ENCODE results near the gene HOXC11. TPM values are rescaled to one million over a fixed set of nuclear protein-coding genes. Genes with fewer than 3 reads are reported as not detected.

Gene HOXC11
- total and polyA plus RNA-seq, 2 experiments from 2014 or later = not detected

DNA sequence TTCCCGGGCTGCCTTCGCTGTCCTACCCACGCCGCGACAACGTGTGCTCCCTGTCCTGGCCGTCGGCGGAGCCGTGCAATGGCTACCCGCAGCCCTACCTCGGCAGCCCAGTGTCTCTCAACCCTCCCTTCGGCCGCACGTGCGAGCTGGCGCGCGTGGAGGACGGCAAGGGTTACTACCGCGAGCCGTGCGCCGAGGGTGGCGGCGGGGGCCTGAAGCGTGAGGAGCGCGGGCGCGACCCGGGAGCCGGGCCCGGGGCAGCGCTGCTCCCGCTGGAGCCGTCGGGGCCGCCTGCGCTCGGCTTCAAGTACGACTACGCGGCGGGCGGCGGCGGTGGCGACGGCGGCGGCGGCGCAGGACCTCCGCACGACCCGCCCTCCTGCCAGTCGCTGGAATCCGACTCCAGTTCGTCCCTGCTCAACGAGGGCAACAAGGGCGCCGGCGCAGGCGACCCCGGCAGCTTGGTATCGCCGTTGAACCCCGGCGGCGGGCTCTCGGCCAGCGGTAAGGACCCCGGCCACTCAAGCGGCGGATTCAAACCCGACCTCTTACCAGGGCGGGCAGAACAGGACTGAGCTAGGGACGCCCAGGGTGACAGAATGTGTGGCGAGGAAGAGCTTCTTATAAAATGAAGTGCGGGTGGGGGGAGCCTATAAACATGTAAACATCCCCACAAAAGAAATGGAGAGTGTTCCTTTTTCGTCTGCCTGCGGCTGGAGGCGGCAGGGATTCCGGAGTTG is 17.7 kb upstream of the HOXC11 start:
- peaks cover 6% of the 10 kb centered on the region for H3K9me3 Mint-ChIP-seq
- peaks cover 98% of the 10 kb centered on the region for H3K27me3 Mint-ChIP-seq (ENCODE audit: insufficient read depth, low read depth, poor library complexity)
- no peak overlapping the region for H3K4me3 Mint-ChIP-seq
- Histone ChIP-seq H3K79me2 (replicated peaks; ENCODE audit: insufficient read depth) (no peaks in the 10 kb centered on the region), H3K27ac (ENCODE audit: low read depth) (no peak overlapping the region), H2AFZ (no peak overlapping the region), H3K9me2 (ENCODE audit: insufficient read depth) (no peaks in the 10 kb centered on the region), H3K4me1 (ENCODE audit: insufficient read depth) (peaks cover 19% of the 10 kb centered on the region), H4K20me1 (replicated peaks; ENCODE audit: insufficient read depth) (peaks cover 53% of the 10 kb centered on the region), H3K36me3 (ENCODE audit: insufficient read depth) (no peaks in the 10 kb centered on the region; the same call in 1 of the 2 replicates), H3K27me3 (ENCODE audit: insufficient read depth) (peaks cover 100% of the 10 kb centered on the region), H3K4me2 (peak overlapping the region; percentile 43; the same call in 1 of the 2 replicates), H3F3A (replicated peaks; ENCODE audit: low read depth) (peaks cover 58% of the 10 kb centered on the region), H3K4me3 (peak overlapping the region; percentile 35; the same call in 1 of the 2 replicates)
- peak; percentile 3; the same call in 2 of the 3 replicates for ATAC-seq
- DNase-seq (ENCODE audit: low spot score) = peak; percentile 50
- H3K36me3 Mint-ChIP-seq (ENCODE audit: low read depth) = peaks cover 3% of the 10 kb centered on the region; the same call in 1 of the 3 replicates
- peaks cover 27% of the 10 kb centered on the region for H3K4me1 Mint-ChIP-seq
- TF ChIP-seq EZH2phosphoT487 (IDR thresholded peaks at IDR 0.05; ENCODE audit: unreplicated experiment) = peak; percentile 98
- peak; percentile 97 for TF ChIP-seq EZH2 (IDR thresholded peaks at IDR 0.05; ENCODE audit: low read depth, unreplicated experiment)
- TF ChIP-seq, protein P1, sequence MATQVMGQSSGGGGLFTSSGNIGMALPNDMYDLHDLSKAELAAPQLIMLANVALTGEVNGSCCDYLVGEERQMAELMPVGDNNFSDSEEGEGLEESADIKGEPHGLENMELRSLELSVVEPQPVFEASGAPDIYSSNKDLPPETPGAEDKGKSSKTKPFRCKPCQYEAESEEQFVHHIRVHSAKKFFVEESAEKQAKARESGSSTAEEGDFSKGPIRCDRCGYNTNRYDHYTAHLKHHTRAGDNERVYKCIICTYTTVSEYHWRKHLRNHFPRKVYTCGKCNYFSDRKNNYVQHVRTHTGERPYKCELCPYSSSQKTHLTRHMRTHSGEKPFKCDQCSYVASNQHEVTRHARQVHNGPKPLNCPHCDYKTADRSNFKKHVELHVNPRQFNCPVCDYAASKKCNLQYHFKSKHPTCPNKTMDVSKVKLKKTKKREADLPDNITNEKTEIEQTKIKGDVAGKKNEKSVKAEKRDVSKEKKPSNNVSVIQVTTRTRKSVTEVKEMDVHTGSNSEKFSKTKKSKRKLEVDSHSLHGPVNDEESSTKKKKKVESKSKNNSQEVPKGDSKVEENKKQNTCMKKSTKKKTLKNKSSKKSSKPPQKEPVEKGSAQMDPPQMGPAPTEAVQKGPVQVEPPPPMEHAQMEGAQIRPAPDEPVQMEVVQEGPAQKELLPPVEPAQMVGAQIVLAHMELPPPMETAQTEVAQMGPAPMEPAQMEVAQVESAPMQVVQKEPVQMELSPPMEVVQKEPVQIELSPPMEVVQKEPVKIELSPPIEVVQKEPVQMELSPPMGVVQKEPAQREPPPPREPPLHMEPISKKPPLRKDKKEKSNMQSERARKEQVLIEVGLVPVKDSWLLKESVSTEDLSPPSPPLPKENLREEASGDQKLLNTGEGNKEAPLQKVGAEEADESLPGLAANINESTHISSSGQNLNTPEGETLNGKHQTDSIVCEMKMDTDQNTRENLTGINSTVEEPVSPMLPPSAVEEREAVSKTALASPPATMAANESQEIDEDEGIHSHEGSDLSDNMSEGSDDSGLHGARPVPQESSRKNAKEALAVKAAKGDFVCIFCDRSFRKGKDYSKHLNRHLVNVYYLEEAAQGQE (IDR thresholded peaks at IDR 0.05; ENCODE audit: unreplicated experiment) = no peak
- no peak overlapping the region for H3K27ac Mint-ChIP-seq

DNA sequence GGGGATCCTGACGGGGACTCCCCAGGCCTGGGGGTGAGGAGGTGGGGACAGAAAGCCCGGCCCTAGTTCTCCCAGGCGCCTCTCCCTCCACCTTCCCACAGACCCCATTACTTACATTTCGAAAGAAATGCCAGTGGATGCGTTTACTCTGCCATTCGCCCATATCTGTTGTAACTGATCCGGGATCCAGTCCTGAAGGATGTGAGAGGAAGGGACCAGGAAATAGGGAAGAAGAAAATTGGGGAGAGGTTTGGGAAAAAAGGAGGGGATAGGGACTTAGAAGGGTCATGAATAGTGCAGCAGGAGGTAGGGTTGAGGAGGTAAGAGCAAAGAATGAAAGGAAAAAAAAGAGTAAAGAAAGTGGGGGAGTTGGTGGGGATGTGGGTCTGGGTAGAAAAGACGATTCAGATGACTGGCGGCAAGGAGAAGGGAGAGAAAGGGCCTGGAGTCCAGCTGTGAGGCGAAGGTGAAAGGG is 17.1 kb upstream of the HOXC11 start:
- peak overlapping the region; percentile 43 for H3K4me2 ChIP-seq
- peaks cover 100% of the 10 kb centered on the region for H3K27me3 ChIP-seq (ENCODE audit: insufficient read depth)
- peaks cover 27% of the 10 kb centered on the region for H3K4me1 Mint-ChIP-seq
- no peak overlapping the region for H2AFZ ChIP-seq
- H3K9me3 Mint-ChIP-seq = peaks cover 6% of the 10 kb centered on the region
- no peaks in the 10 kb centered on the region for H3K9me2 ChIP-seq (ENCODE audit: insufficient read depth)
- H3K79me2 ChIP-seq (replicated peaks; ENCODE audit: insufficient read depth) = no peaks in the 10 kb centered on the region
- H3K36me3 Mint-ChIP-seq (ENCODE audit: low read depth) = peaks cover 3% of the 10 kb centered on the region; the same call in 1 of the 3 replicates
- DNase-seq (ENCODE audit: low spot score) (no peak), ATAC-seq (no peak)
- H3K4me3 ChIP-seq = peak overlapping the region; percentile 35; the same call in 1 of the 2 replicates
- H3F3A ChIP-seq (replicated peaks; ENCODE audit: low read depth) = peaks cover 55% of the 10 kb centered on the region
- no peaks in the 10 kb centered on the region; the same call in 1 of the 2 replicates for H3K36me3 ChIP-seq (ENCODE audit: insufficient read depth)
- no peak overlapping the region for H3K27ac ChIP-seq (ENCODE audit: low read depth)
- peaks cover 52% of the 10 kb centered on the region for H4K20me1 ChIP-seq (replicated peaks; ENCODE audit: insufficient read depth)
- no peak overlapping the region; the same call in 2 of the 3 replicates for H3K4me3 Mint-ChIP-seq
- peaks cover 98% of the 10 kb centered on the region for H3K27me3 Mint-ChIP-seq (ENCODE audit: insufficient read depth, low read depth, poor library complexity)
- peaks cover 13% of the 10 kb centered on the region for H3K4me1 ChIP-seq (ENCODE audit: insufficient read depth)
- no peak overlapping the region for H3K27ac Mint-ChIP-seq
- TF ChIP-seq NANOG (IDR thresholded peaks at IDR 0.05; ENCODE audit: borderline replicate concordance) (no peak), ZNF331 (CRISPR knock-in tag; IDR thresholded peaks at IDR 0.05; ENCODE audit: low read depth) (no peak), STAT1 (IDR thresholded peaks at IDR 0.05; ENCODE audit: unreplicated experiment) (no peak), ZNF114 (CRISPR knock-in tag; IDR thresholded peaks at IDR 0.05) (no peak), POLR2AphosphoS5 (IDR thresholded peaks at IDR 0.05; ENCODE audit: low read depth) (no peak)
- TF ChIP-seq, protein P1 (IDR thresholded peaks at IDR 0.05; ENCODE audit: unreplicated experiment) = no peak
- TF ChIP-seq, protein P2, sequence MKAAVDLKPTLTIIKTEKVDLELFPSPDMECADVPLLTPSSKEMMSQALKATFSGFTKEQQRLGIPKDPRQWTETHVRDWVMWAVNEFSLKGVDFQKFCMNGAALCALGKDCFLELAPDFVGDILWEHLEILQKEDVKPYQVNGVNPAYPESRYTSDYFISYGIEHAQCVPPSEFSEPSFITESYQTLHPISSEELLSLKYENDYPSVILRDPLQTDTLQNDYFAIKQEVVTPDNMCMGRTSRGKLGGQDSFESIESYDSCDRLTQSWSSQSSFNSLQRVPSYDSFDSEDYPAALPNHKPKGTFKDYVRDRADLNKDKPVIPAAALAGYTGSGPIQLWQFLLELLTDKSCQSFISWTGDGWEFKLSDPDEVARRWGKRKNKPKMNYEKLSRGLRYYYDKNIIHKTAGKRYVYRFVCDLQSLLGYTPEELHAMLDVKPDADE (IDR thresholded peaks at IDR 0.05) = no peak
- TF ChIP-seq, protein P3, sequence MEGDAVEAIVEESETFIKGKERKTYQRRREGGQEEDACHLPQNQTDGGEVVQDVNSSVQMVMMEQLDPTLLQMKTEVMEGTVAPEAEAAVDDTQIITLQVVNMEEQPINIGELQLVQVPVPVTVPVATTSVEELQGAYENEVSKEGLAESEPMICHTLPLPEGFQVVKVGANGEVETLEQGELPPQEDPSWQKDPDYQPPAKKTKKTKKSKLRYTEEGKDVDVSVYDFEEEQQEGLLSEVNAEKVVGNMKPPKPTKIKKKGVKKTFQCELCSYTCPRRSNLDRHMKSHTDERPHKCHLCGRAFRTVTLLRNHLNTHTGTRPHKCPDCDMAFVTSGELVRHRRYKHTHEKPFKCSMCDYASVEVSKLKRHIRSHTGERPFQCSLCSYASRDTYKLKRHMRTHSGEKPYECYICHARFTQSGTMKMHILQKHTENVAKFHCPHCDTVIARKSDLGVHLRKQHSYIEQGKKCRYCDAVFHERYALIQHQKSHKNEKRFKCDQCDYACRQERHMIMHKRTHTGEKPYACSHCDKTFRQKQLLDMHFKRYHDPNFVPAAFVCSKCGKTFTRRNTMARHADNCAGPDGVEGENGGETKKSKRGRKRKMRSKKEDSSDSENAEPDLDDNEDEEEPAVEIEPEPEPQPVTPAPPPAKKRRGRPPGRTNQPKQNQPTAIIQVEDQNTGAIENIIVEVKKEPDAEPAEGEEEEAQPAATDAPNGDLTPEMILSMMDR (conservative IDR thresholded peaks at IDR 0.05; ENCODE audit: low read depth in 2 of 2) = no peak

Measured in GM23338 (cell line).